Skeletal muscle satellite cell (primary cell): Measurements from ENCODE around the gene OR4S2. TPM values are rescaled to one million over a fixed set of nuclear protein-coding genes. Genes with fewer than 3 reads are reported as not detected.

Source experiments
- H3K27me3 ChIP-seq: 2 replicates; pipeline ENCODE4 v1.7.0; 2013; ENCODE audit warnings: low read length; ENCODE audit not compliant: control insufficient read depth, insufficient read depth
- H3K36me3 ChIP-seq: 2 replicates; pipeline ENCODE4 v1.7.0; 2013; ENCODE audit warnings: mild to moderate bottlenecking, control low read depth, low read length; ENCODE audit not compliant: insufficient read depth
- H3K4me1 ChIP-seq: 2 replicates; pipeline ENCODE4 v1.7.0; 2013; ENCODE audit warnings: low read length; ENCODE audit not compliant: control insufficient read depth, insufficient read depth
- H3K4me2 ChIP-seq: 2 replicates; pipeline ENCODE4 v1.7.0; 2013; ENCODE audit warnings: mild to moderate bottlenecking, low read length
- H3K4me3 ChIP-seq: 2 replicates; pipeline ENCODE4 v1.7.0; 2013; ENCODE audit warnings: low read length
- H3K9ac ChIP-seq: 2 replicates; pipeline ENCODE4 v1.7.0; 2013; ENCODE audit warnings: mild to moderate bottlenecking, low read depth, low read length, moderate library complexity
- H3K9me3 ChIP-seq: replicated peaks from 2 replicates; pipeline ENCODE4 v1.7.0; 2013; ENCODE audit warnings: mild to moderate bottlenecking, control low read depth, low read length
- total RNA-seq: library from RNA; depleted of rRNA; stranded (reverse); fragments of >200 nt; gene quantifications from 2 replicates; pipeline ENCODE4 v1.2.3, GENCODE V29; 2012; rRNA removed

The OR4S2 gene, protein sequence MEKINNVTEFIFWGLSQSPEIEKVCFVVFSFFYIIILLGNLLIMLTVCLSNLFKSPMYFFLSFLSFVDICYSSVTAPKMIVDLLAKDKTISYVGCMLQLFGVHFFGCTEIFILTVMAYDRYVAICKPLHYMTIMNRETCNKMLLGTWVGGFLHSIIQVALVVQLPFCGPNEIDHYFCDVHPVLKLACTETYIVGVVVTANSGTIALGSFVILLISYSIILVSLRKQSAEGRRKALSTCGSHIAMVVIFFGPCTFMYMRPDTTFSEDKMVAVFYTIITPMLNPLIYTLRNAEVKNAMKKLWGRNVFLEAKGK
- total RNA-seq = not detected in 2 replicates

DNA sequence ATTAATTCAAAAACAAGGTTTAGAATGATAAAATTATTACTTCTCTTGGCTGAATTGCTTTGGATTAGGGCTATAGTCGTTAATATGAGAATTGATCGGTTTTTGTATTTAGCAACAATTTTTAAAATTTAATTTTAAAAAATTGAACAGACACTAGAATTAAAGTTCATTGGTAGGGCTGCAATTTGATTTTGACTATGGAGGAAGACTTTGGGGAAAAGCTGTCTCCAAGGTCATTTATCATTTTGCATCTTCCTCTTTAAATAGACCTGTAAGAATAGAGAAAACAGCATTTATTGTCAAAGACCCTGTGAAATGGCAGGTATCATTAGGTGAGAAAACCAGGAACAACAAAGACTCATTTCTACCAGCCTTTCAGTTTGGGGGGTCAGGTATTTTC is at the start of gene OR4S2:
Gene OR4S2, plus strand, starts transcription at position 301 of the 400 bp plus-strand sequence. CDS start 2,577 bp downstream, outside the sequence.
- Histone ChIP-seq H3K4me2 (no peak within 1 kb of the TSS), H3K27me3 (no peaks in the 10 kb centered on the region), H3K9ac (no peak within 1 kb of the TSS), H3K4me3 (no peak within 1 kb of the TSS), H3K36me3 (no peaks in the 10 kb centered on the region), H3K4me1 (no peaks in the 10 kb centered on the region), H3K9me3 (no peaks in the 10 kb centered on the region)

DNA sequence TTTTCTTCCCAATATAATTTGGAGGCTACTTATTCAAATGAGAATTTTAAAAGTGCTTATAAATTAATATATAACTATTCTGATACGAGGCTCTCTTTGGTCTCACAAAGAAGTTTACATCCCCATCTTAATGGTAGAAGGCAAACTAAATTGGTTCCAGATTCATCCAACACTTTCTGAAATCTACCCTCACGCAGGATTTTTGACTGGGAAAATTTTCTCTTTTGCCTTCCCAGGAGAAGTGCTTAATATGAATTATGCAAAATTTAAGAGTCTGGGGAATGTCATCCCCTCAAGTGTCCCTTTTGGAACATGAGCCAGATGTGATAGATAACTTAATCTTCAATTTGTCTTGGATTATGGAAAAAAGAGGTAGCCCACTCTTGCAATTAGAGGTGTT is 40.6 kb upstream of the OR4S2 start, which contains the start of gene OR4C11:
Gene OR4C11, minus strand, starts transcription at position 101 of the 400 bp plus-strand sequence. CDS start 3,272 bp downstream, outside the sequence.
- Histone ChIP-seq H3K4me1 (no peaks in the 10 kb centered on the region), H3K9me3 (no peaks in the 10 kb centered on the region), H3K27me3 (no peaks in the 10 kb centered on the region), H3K4me2 (no peak within 1 kb of the TSS), H3K36me3 (no peaks in the 10 kb centered on the region), H3K4me3 (no peak within 1 kb of the TSS), H3K9ac (no peak within 1 kb of the TSS)

DNA sequence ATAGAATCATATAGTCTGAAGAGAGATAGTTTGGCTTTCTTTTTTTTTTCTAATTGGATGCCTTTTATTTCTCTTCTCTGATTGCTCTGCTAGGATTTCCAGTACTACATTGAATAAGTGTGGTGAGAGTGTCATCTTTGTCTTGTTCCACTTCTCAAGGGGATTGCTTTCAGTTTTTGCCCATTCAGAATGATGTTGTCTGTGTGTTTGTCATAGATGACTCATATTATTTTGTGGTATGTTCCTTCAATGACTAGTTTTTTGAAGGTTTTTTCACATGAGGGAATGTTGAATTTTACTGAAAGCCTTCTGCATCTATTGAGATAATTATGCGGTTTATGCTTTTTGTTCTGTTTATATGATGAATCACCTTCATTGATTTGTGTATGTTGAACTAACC is 23.6 kb upstream of the OR4S2 start:
- Histone ChIP-seq H3K4me1 (no peaks in the 10 kb centered on the region), H3K27me3 (no peaks in the 10 kb centered on the region), H3K9me3 (no peaks in the 10 kb centered on the region), H3K9ac (no peak overlapping the region), H3K4me2 (no peak overlapping the region), H3K36me3 (no peaks in the 10 kb centered on the region), H3K4me3 (no peak overlapping the region)

DNA sequence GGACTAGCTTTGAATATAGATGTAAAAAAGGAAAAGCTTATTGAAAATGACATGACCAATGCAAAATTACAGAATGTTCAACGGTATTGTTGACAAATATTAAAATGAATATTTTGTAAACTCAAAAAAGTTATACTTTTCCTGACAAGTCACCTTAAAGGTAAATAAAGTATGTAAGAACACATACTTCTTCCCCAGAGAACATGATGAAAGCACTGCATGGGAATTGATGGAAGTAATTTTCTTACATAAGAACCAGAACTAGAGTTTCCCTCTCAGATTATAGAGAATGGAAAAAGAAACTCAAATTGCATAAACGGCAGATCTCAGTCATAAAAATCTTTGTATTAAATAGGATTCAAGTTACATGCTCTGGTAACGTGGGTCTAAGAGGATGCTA is 13.3 kb upstream of the OR4S2 start, which contains the start of gene OR4P4:
Gene OR4P4, plus strand, starts transcription at position 301 of the 400 bp plus-strand sequence.
- H3K9me3 ChIP-seq = no peaks in the 10 kb centered on the region
- no peaks in the 10 kb centered on the region for H3K4me1 ChIP-seq
- H3K36me3 ChIP-seq = no peaks in the 10 kb centered on the region
- H3K27me3 ChIP-seq = no peaks in the 10 kb centered on the region
- H3K4me3 ChIP-seq = no peak within 1 kb of the TSS
- H3K9ac ChIP-seq = no peak within 1 kb of the TSS
- H3K4me2 ChIP-seq = no peak within 1 kb of the TSS

- no peaks in the 10 kb centered on the region for H3K27me3 ChIP-seq
- H3K9me3 ChIP-seq = no peaks in the 10 kb centered on the region
These were observed 4.4 kb downstream of the OR4S2 start for GRCh38 chr11:55652560-55652959.

GRCh38 chr11:55655096-55655495 is 7.0 kb downstream of the OR4S2 start:
- Histone ChIP-seq H3K9me3 (no peaks in the 10 kb centered on the region), H3K4me1 (no peaks in the 10 kb centered on the region), H3K4me2 (no peak overlapping the region), H3K36me3 (no peaks in the 10 kb centered on the region), H3K27me3 (no peaks in the 10 kb centered on the region), H3K9ac (no peak overlapping the region), H3K4me3 (no peak overlapping the region)

More at GRCh38 chr11:55652560-55652959, 4.4 kb downstream of the OR4S2 start:
- Histone ChIP-seq H3K4me1 (no peaks in the 10 kb centered on the region), H3K4me3 (no peak overlapping the region), H3K9ac (no peak overlapping the region), H3K36me3 (no peaks in the 10 kb centered on the region), H3K4me2 (no peak overlapping the region)

DNA sequence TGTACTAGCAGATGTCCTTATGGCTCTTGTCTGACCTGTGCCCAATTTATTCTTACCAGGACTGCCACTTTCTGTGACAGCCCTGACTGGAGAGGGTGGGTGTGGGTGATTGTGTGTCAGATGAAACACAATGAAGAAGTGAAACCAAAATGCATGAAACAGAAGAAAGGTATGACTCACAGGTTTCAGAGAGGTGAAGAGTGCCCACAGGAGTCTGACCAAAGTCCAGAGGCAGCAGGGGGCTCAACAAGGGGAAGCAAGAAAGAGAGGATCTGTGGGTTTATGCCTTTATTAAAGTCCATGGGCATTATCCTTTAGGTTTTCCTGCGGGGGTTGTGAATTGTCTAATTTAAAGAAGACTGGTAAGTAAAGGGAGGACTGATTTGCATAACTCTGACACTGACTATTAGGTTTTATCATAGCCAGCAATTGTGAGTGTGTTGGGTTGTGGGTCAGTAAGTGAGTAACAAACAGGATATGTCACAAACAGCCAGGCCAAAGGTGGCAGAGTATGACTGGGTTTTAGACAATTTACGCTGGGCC is 10.0 kb downstream of the OR4S2 start:
- Histone ChIP-seq H3K9ac (no peak overlapping the region), H3K4me3 (no peak overlapping the region), H3K27me3 (no peaks in the 10 kb centered on the region), H3K9me3 (no peaks in the 10 kb centered on the region), H3K4me2 (no peak overlapping the region), H3K4me1 (no peaks in the 10 kb centered on the region), H3K36me3 (no peaks in the 10 kb centered on the region)

GRCh38 chr11:55658608-55659007 is 10.5 kb downstream of the OR4S2 start:
- H3K9ac ChIP-seq = no peak overlapping the region
- no peaks in the 10 kb centered on the region for H3K4me1 ChIP-seq
- no peaks in the 10 kb centered on the region for H3K9me3 ChIP-seq
- H3K4me3 ChIP-seq = no peak overlapping the region
- no peak overlapping the region for H3K4me2 ChIP-seq
- H3K36me3 ChIP-seq = no peaks in the 10 kb centered on the region
- no peaks in the 10 kb centered on the region for H3K27me3 ChIP-seq

DNA sequence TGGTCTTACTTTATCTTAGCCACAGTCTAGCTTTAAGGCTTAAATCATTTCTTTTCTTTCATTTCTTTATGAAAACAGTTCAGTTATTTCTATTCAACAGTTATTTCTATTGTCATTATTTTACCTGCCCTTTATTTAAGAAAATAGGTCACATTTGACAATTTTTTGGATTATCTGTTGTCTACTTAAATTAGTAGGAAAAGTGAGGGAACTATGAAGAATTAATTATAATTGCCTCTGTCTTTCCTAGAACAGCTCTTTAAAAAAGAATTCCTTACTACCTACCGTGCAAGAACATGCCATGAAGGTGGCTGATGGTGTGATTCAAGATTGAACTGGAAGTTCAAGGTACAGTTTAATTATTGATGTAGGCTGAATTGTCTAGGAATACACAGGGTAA is 13.8 kb downstream of the OR4S2 start, which contains the start of gene OR4C6:
Gene OR4C6, plus strand, starts transcription at position 301 of the 400 bp plus-strand sequence. CDS start 2,966 bp downstream, outside the sequence.
- Histone ChIP-seq H3K36me3 (no peaks in the 10 kb centered on the region), H3K4me1 (no peaks in the 10 kb centered on the region), H3K27me3 (no peaks in the 10 kb centered on the region), H3K4me3 (no peak within 1 kb of the TSS), H3K9ac (no peak within 1 kb of the TSS), H3K9me3 (peaks cover 10% of the 10 kb centered on the region), H3K4me2 (no peak within 1 kb of the TSS)

GRCh38 chr11:55669376-55669775 is 21.2 kb downstream of the OR4S2 start:
- Histone ChIP-seq H3K36me3 (no peaks in the 10 kb centered on the region), H3K9ac (no peak overlapping the region), H3K4me1 (no peaks in the 10 kb centered on the region), H3K4me2 (no peak overlapping the region), H3K4me3 (no peak overlapping the region), H3K9me3 (peaks cover 10% of the 10 kb centered on the region), H3K27me3 (no peaks in the 10 kb centered on the region)

DNA sequence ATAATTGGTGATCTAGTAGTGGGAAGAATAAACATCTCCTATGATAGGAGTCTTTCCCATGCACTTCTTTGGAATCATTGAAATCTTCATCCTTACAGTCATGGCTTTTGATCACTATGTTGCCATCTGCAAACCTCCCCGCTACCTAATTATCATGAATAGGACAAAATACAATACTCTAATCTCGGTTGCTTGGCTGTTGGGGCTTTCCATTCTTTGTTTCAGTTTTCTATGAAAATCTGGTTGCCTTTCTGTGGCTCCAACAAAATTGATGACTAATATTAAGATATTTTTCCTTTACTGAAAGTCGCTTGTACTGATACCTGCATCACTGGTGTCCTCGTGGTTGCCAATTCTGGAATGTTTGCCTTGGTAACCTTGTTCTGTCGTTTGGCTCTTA is 25.7 kb downstream of the OR4S2 start:
- Histone ChIP-seq H3K27me3 (no peaks in the 10 kb centered on the region), H3K4me3 (no peak overlapping the region), H3K4me1 (no peaks in the 10 kb centered on the region), H3K9me3 (no peaks in the 10 kb centered on the region), H3K36me3 (no peaks in the 10 kb centered on the region), H3K9ac (no peak overlapping the region), H3K4me2 (no peak overlapping the region)

DNA sequence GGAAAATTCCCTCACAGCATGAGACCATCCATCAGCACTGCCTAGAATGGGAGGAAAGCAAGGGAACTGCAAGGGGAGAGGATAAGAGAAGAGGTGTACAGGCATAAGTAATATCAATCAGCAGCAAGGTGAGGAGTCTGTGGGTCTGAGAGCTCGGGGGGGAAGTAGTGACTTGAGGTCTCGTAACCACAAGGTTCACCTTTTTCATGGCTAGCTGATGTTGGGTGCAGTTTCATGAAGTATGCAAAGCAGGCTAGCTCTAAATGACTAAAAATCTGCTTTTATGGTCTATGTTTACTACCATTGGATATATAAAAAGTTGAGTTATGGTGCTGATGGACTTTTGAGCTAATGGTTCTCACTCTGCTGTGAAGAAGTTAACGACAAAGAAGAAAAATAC is 49.7 kb downstream of the OR4S2 start:
- Histone ChIP-seq H3K27me3 (no peaks in the 10 kb centered on the region), H3K4me2 (no peak overlapping the region), H3K9me3 (peaks cover 3% of the 10 kb centered on the region), H3K36me3 (no peaks in the 10 kb centered on the region), H3K9ac (no peak overlapping the region), H3K4me1 (no peaks in the 10 kb centered on the region), H3K4me3 (no peak overlapping the region)
